Hepatocyte (in vitro differentiated cells): Measurements from ENCODE around the gene ZNF101. TPM values are rescaled to one million over a fixed set of nuclear protein-coding genes. Genes with fewer than 3 reads are reported as not detected.

Source experiments
- DNase-seq: peaks from one replicate; pipeline ENCODE4 v3.0.0-alpha.2; 2016; ENCODE audit warnings: low spot score
- H2AFZ ChIP-seq: fragments of 200-600 bp; sonication (generic); 2 replicates; pipeline ENCODE4 v1.6.0; 2016; ENCODE audit warnings: antibody characterized with exemption, mild to moderate bottlenecking
- H3K27ac ChIP-seq: fragments of 200-600 bp; sonication (generic); 2 replicates; pipeline ENCODE4 v1.5.1; 2016; ENCODE audit warnings: mild to moderate bottlenecking
- H3K27me3 ChIP-seq: fragments of 200-600 bp; sonication (generic); 2 replicates; pipeline ENCODE4 v1.6.1; 2016
- H3K36me3 ChIP-seq: fragments of 200-600 bp; sonication (generic); replicated peaks from 2 replicates; pipeline ENCODE4 v1.5.1; 2016; ENCODE audit warnings: low read depth; ENCODE audit not compliant: insufficient read depth
- H3K4me1 ChIP-seq: fragments of 200-600 bp; sonication (generic); 2 replicates; pipeline ENCODE4 v1.5.1; 2016; ENCODE audit warnings: mild to moderate bottlenecking, moderate library complexity; ENCODE audit not compliant: insufficient read depth
- H3K4me2 ChIP-seq: fragments of 200-600 bp; sonication (generic); 2 replicates; pipeline ENCODE4 v1.6.0; 2016
- H3K4me3 ChIP-seq: fragments of 200-600 bp; sonication (generic); 2 replicates; pipeline ENCODE4 v1.5.1; 2016; ENCODE audit warnings: mild to moderate bottlenecking
- H3K79me2 ChIP-seq: fragments of 200-600 bp; sonication (generic); 2 replicates; pipeline ENCODE4 v1.6.0; 2017; ENCODE audit warnings: mild to moderate bottlenecking
- H3K9me2 ChIP-seq: fragments of 200-600 bp; sonication (generic); replicated peaks from 2 replicates; pipeline ENCODE4 v1.6.0; 2017; ENCODE audit warnings: mild to moderate bottlenecking; ENCODE audit not compliant: insufficient read depth
- H3K9me3 ChIP-seq: fragments of 200-600 bp; sonication (generic); 2 replicates; pipeline ENCODE4 v1.5.1; 2016; ENCODE audit warnings: low read depth, mild to moderate bottlenecking
- H4K20me1 ChIP-seq: fragments of 200-600 bp; sonication (generic); 2 replicates; pipeline ENCODE4 v1.6.0; 2016; ENCODE audit warnings: mild to moderate bottlenecking; ENCODE audit not compliant: insufficient read depth, poor library complexity, severe bottlenecking
- CTCF ChIP-seq: fragments of 200-600 bp; sonication (generic); IDR thresholded peaks from 2 replicates; pipeline ENCODE4 v1.5.1; 2016; ENCODE audit warnings: antibody characterized with exemption, mild to moderate bottlenecking; ENCODE audit not compliant: poor library complexity
- EZH2 ChIP-seq: fragments of 200-600 bp; sonication (generic); IDR thresholded peaks from 2 replicates; pipeline ENCODE4 v1.6.1; 2016; ENCODE audit warnings: antibody characterized with exemption, mild to moderate bottlenecking, borderline replicate concordance
- EZH2phosphoT487 ChIP-seq: fragments of 200-600 bp; sonication (generic); IDR thresholded peaks from one replicate; pipeline ENCODE4 v1.6.1; 2018; ENCODE audit warnings: antibody characterized with exemption, mild to moderate bottlenecking, low read depth, moderate library complexity; ENCODE audit not compliant: unreplicated experiment, severe bottlenecking
- WGBS: methylation state at CpG from one replicate; pipeline ENCODE4 v1.1.6; 2016; ENCODE audit warnings: low lambda C conversion rate; ENCODE audit errors: missing lambda C conversion rate; 5-methylcytosine and 5-hydroxymethylcytosine counted together
- polyA plus RNA-seq: library from polyadenylated mRNA; unstranded; fragments of >200 nt; fragmentation: Nextera tagmentation; extraction: Ambion mirVana; gene quantifications from 2 replicates; pipeline ENCODE4 v1.2.1, GENCODE V29; 2016
- total RNA-seq: library from RNA; depleted of rRNA; stranded (reverse); fragments of >200 nt; gene quantifications from 2 replicates; pipeline ENCODE4 v1.2.3, GENCODE V29; 2014

The ZNF101 gene
- total and polyA plus RNA-seq, 2 experiments from 2014 or later: 3.6 to 5.9 TPM

- Histone ChIP-seq H4K20me1 (no peaks in the 10 kb centered on the region), H3K4me3 (no peak overlapping the region), H3K36me3 (no peaks in the 10 kb centered on the region), H2AFZ (no peak overlapping the region), H3K9me3 (no peaks in the 10 kb centered on the region), H3K4me2 (no peak overlapping the region), H3K79me2 (no peaks in the 10 kb centered on the region), H3K4me1 (no peaks in the 10 kb centered on the region), H3K9me2 (no peaks in the 10 kb centered on the region), H3K27me3 (no peaks in the 10 kb centered on the region), H3K27ac (no peak overlapping the region)
- peak; percentile 3 for DNase-seq
- TF ChIP-seq EZH2phosphoT487 (no peak), CTCF (no peak), EZH2 (no peak)
- WGBS: 95% methylated on average over 21 of the region's 22 CpGs
These were observed 19.1 kb upstream of the ZNF101 start for GRCh38 chr19:19649580-19649995.

GRCh38 chr19:19650331-19650730, 18.3 kb upstream of the ZNF101 start:
- H3K36me3 ChIP-seq: no peaks in the 10 kb centered on the region
- no peaks in the 10 kb centered on the region for H3K4me1 ChIP-seq
- no peak overlapping the region for H3K4me3 ChIP-seq
- WGBS: 98% methylated on average over 9 of the region's 9 CpGs
- H3K4me2 ChIP-seq: no peak overlapping the region
- no peaks in the 10 kb centered on the region for H3K9me3 ChIP-seq
- no peaks in the 10 kb centered on the region for H3K79me2 ChIP-seq
- H3K27ac ChIP-seq: no peak overlapping the region
- no peaks in the 10 kb centered on the region for H3K9me2 ChIP-seq
- no peak for DNase-seq
- no peaks in the 10 kb centered on the region for H4K20me1 ChIP-seq
- no peak overlapping the region for H2AFZ ChIP-seq
- no peak for TF ChIP-seq EZH2
- no peaks in the 10 kb centered on the region for H3K27me3 ChIP-seq

GRCh38 chr19:19651076-19651475, 17.6 kb upstream of the ZNF101 start:
- Histone ChIP-seq H3K4me3 (no peak overlapping the region), H3K4me2 (no peak overlapping the region), H3K4me1 (no peaks in the 10 kb centered on the region), H3K27me3 (no peaks in the 10 kb centered on the region), H3K9me3 (no peaks in the 10 kb centered on the region), H4K20me1 (no peaks in the 10 kb centered on the region), H3K79me2 (no peaks in the 10 kb centered on the region), H3K9me2 (no peaks in the 10 kb centered on the region), H3K36me3 (no peaks in the 10 kb centered on the region), H3K27ac (no peak overlapping the region), H2AFZ (no peak overlapping the region)
- TF ChIP-seq EZH2phosphoT487 (no peak), EZH2 (no peak), CTCF (no peak)
- WGBS: 96% methylated on average over 13 of the region's 13 CpGs
- DNase-seq: peak; percentile 4

- Histone ChIP-seq H3K27ac (no peak overlapping the region), H3K9me3 (no peaks in the 10 kb centered on the region), H3K9me2 (no peaks in the 10 kb centered on the region), H3K27me3 (no peaks in the 10 kb centered on the region), H3K4me1 (no peaks in the 10 kb centered on the region), H2AFZ (no peak overlapping the region), H3K4me2 (no peak overlapping the region), H4K20me1 (no peaks in the 10 kb centered on the region), H3K4me3 (no peak overlapping the region), H3K36me3 (no peaks in the 10 kb centered on the region), H3K79me2 (no peaks in the 10 kb centered on the region)
- peak; percentile 4 for DNase-seq
- TF ChIP-seq CTCF (no peak), EZH2 (no peak), EZH2phosphoT487 (no peak)
- 97% methylated on average over 24 of the region's 24 CpGs for WGBS
These were observed 15.9 kb upstream of the ZNF101 start for GRCh38 chr19:19652482-19653295.
